ENCODE results near the gene GSTT4. TPM values are rescaled to one million over a fixed set of nuclear protein-coding genes. Genes with fewer than 3 reads are reported as not detected.

The GSTT4 gene
- total RNA-seq, 1 experiment from 2014 or later = not detected

- ChIA-PET CTCF (no interaction called here), POLR2A (ENCODE audit: unreplicated experiment) (interaction anchor here (0.6 kb wide), 1 partner anchor 19 kb away, joined by 3 read pairs; no protein-coding TSS in a partner anchor)
- no peaks in the 10 kb centered on the region for H3K9me2 ChIP-seq (ENCODE audit: insufficient read depth)
- H3F3A ChIP-seq (ENCODE audit: insufficient read depth, low read depth) = peaks cover 7% of the 10 kb centered on the region; the same call in 1 of the 2 replicates
- H4K20me1 ChIP-seq (ENCODE audit: insufficient read depth) = no peaks in the 10 kb centered on the region
- intact Hi-C loops (cut with micrococcal nuclease; ENCODE audit: unreplicated experiment) = no loop called here
- peaks cover 16% of the 10 kb centered on the region for H3K79me2 ChIP-seq (ENCODE audit: low read depth)
- no TSS peak for BruUV-seq (replicated peaks)
- TF ChIP-seq EZH2 (IDR thresholded peaks at IDR 0.05; ENCODE audit: low read depth) = no peak
- TF ChIP-seq, protein P1, sequence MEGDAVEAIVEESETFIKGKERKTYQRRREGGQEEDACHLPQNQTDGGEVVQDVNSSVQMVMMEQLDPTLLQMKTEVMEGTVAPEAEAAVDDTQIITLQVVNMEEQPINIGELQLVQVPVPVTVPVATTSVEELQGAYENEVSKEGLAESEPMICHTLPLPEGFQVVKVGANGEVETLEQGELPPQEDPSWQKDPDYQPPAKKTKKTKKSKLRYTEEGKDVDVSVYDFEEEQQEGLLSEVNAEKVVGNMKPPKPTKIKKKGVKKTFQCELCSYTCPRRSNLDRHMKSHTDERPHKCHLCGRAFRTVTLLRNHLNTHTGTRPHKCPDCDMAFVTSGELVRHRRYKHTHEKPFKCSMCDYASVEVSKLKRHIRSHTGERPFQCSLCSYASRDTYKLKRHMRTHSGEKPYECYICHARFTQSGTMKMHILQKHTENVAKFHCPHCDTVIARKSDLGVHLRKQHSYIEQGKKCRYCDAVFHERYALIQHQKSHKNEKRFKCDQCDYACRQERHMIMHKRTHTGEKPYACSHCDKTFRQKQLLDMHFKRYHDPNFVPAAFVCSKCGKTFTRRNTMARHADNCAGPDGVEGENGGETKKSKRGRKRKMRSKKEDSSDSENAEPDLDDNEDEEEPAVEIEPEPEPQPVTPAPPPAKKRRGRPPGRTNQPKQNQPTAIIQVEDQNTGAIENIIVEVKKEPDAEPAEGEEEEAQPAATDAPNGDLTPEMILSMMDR (conservative IDR thresholded peaks at IDR 0.05) = no peak
- no peaks in the 10 kb centered on the region for H3K9me3 ChIP-seq (ENCODE audit: insufficient read depth, low read depth)
- H3K4me1 ChIP-seq (replicated peaks; ENCODE audit: insufficient read depth) = peaks cover 12% of the 10 kb centered on the region
- no peaks in the 10 kb centered on the region for H3K36me3 ChIP-seq (ENCODE audit: low read depth)
- H3K4me2 ChIP-seq = no peak overlapping the region
- H2AFZ ChIP-seq = no peak overlapping the region
- H3K27ac ChIP-seq = no peak overlapping the region
- H3K4me3 ChIP-seq = no peak overlapping the region
- no peaks in the 10 kb centered on the region for H3K27me3 ChIP-seq (ENCODE audit: insufficient read depth, low read depth)
- no peak for DNase-seq
These were observed 2.7 kb upstream of the GSTT4 start for GRCh38 chr22:24008022-24008283.

GRCh38 chr22:24007253-24008021 is 2.2 kb upstream of the GSTT4 start:
- Histone ChIP-seq H3K27ac (no peak overlapping the region), H3K79me2 (ENCODE audit: low read depth) (peaks cover 11% of the 10 kb centered on the region), H3F3A (ENCODE audit: insufficient read depth, low read depth) (peaks cover 12% of the 10 kb centered on the region; the same call in 1 of the 2 replicates), H3K36me3 (ENCODE audit: low read depth) (no peaks in the 10 kb centered on the region), H3K9me2 (ENCODE audit: insufficient read depth) (no peaks in the 10 kb centered on the region), H3K4me1 (replicated peaks; ENCODE audit: insufficient read depth) (peaks cover 7% of the 10 kb centered on the region), H3K9me3 (ENCODE audit: insufficient read depth, low read depth) (no peaks in the 10 kb centered on the region), H2AFZ (no peak overlapping the region), H3K4me2 (no peak overlapping the region), H4K20me1 (ENCODE audit: insufficient read depth) (no peaks in the 10 kb centered on the region), H3K4me3 (no peak overlapping the region), H3K27me3 (ENCODE audit: insufficient read depth, low read depth) (no peaks in the 10 kb centered on the region)
- no peak for DNase-seq
- BruUV-seq (replicated peaks) = no TSS peak
- POLR2A ChIA-PET (ENCODE audit: unreplicated experiment) = no interaction called here
- TF ChIP-seq, protein P1 (conservative IDR thresholded peaks at IDR 0.05) = no peak
- no peak for TF ChIP-seq EZH2 (IDR thresholded peaks at IDR 0.05; ENCODE audit: low read depth)
- CTCF ChIA-PET = interaction anchor here (0.6 kb wide), 1 partner anchor 13 kb away, joined by 3 read pairs; no protein-coding TSS in a partner anchor
- intact Hi-C loops (cut with micrococcal nuclease; ENCODE audit: unreplicated experiment) = no loop called here

DNA sequence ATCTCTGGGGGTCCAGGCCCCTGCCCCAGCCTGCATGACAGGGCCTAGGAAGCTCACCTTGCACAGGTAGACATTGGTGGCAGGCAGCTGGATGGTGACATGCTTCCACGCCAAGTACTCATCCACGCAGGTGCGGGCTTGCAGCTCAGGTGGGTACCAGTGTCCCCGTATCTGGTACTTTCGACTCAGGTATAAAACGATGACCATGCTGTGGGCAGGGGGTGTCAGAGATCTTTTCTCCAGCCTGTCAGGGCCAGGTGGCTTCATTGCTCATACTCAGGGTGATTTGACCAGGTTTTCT is 1.6 kb upstream of the GSTT4 start:
- no peaks in the 10 kb centered on the region for H4K20me1 ChIP-seq (ENCODE audit: insufficient read depth)
- H3K27me3 ChIP-seq (ENCODE audit: insufficient read depth, low read depth) = no peaks in the 10 kb centered on the region
- H3K9me2 ChIP-seq (ENCODE audit: insufficient read depth) = no peaks in the 10 kb centered on the region
- ChIA-PET CTCF (interaction anchor here (0.6 kb wide), 1 partner anchor 12 kb away, joined by 3 read pairs; no protein-coding TSS in a partner anchor), POLR2A (ENCODE audit: unreplicated experiment) (no interaction called here)
- H3F3A ChIP-seq (ENCODE audit: insufficient read depth, low read depth) = peaks cover 12% of the 10 kb centered on the region; the same call in 1 of the 2 replicates
- no peak overlapping the region for H2AFZ ChIP-seq
- no peaks in the 10 kb centered on the region for H3K9me3 ChIP-seq (ENCODE audit: insufficient read depth, low read depth)
- no peak for DNase-seq
- H3K27ac ChIP-seq = no peak overlapping the region
- H3K4me1 ChIP-seq (replicated peaks; ENCODE audit: insufficient read depth) = peaks cover 1% of the 10 kb centered on the region; the same call in 1 of the 2 replicates
- H3K36me3 ChIP-seq (ENCODE audit: low read depth) = no peaks in the 10 kb centered on the region
- TF ChIP-seq, protein P1 (conservative IDR thresholded peaks at IDR 0.05) = no peak
- TF ChIP-seq EZH2 (IDR thresholded peaks at IDR 0.05; ENCODE audit: low read depth) = no peak
- BruUV-seq (replicated peaks) = no TSS peak
- H3K4me3 ChIP-seq = no peak overlapping the region
- peaks cover 6% of the 10 kb centered on the region for H3K79me2 ChIP-seq (ENCODE audit: low read depth)
- intact Hi-C loops (cut with micrococcal nuclease; ENCODE audit: unreplicated experiment) = no loop called here
- H3K4me2 ChIP-seq = no peak overlapping the region

Data from PC-9 (cell line).